ENCODE results near the gene DMAC2. TPM values are rescaled to one million over a fixed set of nuclear protein-coding genes. Genes with fewer than 3 reads are reported as not detected.

DMAC2 gene
- total RNA-seq, 1 experiment from 2014 or later: 77.6 TPM

DNA sequence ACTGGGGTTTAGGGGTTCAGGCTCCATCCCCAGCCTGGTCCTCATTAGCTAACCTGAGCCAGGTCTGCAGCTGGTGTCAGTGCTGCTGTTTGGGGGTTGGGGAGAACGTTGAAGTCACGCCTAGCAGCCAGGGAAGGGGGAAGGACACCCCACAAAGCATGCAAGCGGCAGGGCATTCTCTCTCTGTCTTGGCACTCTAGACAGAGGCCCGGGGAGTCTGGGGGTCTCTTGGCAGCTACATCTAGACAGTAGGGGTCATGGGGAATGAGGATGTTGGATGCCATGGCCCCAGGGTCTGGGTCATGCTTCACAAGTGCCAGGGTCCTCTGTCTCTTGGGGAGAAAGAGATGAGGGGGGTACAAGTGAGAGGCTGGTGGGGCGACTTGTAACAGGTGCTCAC, 5.9 kb upstream of the DMAC2 start (continued):
- no peak for TF ChIP-seq STAT6 (CRISPR knock-in tag; conservative IDR thresholded peaks at IDR 0.05; ENCODE audit: low read depth)

GRCh38 chr19:41443813-41444455, 4.2 kb upstream of the DMAC2 start:
- TF ChIP-seq MLX (CRISPR knock-in tag; IDR thresholded peaks at IDR 0.05) (no peak), ZNF416 (CRISPR knock-in tag; IDR thresholded peaks at IDR 0.05) (no peak), ZNF317 (CRISPR knock-in tag; IDR thresholded peaks at IDR 0.05; ENCODE audit: borderline replicate concordance, low read depth) (no peak), NFYB (CRISPR knock-in tag; conservative IDR thresholded peaks at IDR 0.05; ENCODE audit: low read depth) (no peak), ZNF219 (CRISPR knock-in tag; IDR thresholded peaks at IDR 0.05; ENCODE audit: borderline replicate concordance) (no peak), PRRX2 (CRISPR knock-in tag; IDR thresholded peaks at IDR 0.05) (no peak), ERG (CRISPR knock-in tag; IDR thresholded peaks at IDR 0.05) (no peak), NR1H2 (CRISPR knock-in tag; IDR thresholded peaks at IDR 0.05) (no peak), USF1 (CRISPR knock-in tag; IDR thresholded peaks at IDR 0.05) (no peak)
- DNase-seq (ENCODE audit: low spot score): no peak
- no peak overlapping the region for H3K4me3 Mint-ChIP-seq
- H3K27ac Mint-ChIP-seq: no peak overlapping the region
- ATAC-seq: no peak
- CTCF ChIA-PET: interaction anchor here (1.2 to 10.4 kb wide), 4 partner anchors 119 to 263 kb away, joined by 3 to 310 read pairs (median 6); no protein-coding TSS in a partner anchor
- peaks cover 45% of the 10 kb centered on the region for H3K27me3 Mint-ChIP-seq (ENCODE audit: low read depth)
- POLR2A ChIA-PET: no interaction called here
- no peaks in the 10 kb centered on the region for H3K36me3 Mint-ChIP-seq
- H3K9me3 Mint-ChIP-seq: no peaks in the 10 kb centered on the region
- peaks cover 8% of the 10 kb centered on the region; the same call in 1 of the 2 replicates for H3K4me1 Mint-ChIP-seq

DNA sequence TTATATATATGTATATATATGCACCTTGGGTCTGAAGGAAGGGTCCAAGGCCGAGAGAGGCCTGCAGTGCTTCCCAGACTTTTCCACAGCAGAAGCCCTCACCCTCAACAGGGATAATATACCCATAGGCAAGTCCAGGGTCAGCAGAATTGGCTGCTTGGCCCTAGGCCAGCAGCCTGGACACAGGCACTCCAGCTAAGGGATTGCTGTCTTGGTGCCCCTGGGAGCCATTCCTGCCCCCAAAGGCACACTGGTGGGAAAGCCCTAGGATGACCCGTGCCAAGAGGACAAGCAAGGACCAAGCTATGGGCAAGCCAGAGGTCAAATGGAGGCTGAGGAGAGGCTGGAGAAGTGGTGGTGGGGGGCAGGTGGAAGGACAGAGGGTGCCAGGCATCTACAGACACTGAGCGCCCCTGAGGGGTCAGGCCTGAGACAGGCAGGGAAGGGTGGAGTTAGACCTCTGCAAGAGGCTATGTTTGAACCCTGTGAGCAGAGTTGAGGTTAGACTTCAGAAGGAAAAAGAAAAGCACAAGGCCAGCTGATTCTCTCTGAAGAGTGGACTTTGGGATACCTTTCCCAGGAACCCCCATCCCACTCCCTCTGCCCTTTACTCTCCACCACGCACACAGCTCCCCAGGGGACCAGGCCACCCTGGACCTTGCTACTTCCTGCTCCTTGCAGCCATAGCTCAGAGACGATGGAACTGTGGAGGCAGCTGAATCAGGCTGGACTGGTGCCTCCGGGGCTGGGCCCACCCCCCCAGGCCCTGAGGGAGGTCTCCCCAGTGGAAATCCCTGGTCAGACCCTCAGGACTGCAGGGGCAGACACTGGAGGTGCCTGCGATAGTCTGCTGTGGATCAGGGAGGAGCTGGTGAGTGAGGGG, 3.0 kb upstream of the DMAC2 start, which contains the start of gene ERICH4:
Gene ERICH4, plus strand, starts transcription at position 684 of the 883 bp plus-strand sequence. Its CDS starts 14 bp downstream, at position 698.
- ATAC-seq: no peak
- no peak for DNase-seq (ENCODE audit: low spot score)
- no peak within 1 kb of the TSS for H3K4me3 Mint-ChIP-seq
- CTCF ChIA-PET: interaction anchor here (1.2 to 1.7 kb wide), 4 partner anchors 121 to 264 kb away, joined by 3 to 7 read pairs (median 5); no protein-coding TSS in a partner anchor
- peaks cover 36% of the 10 kb centered on the region for H3K27me3 Mint-ChIP-seq (ENCODE audit: low read depth)
- H3K4me1 Mint-ChIP-seq: peaks cover 13% of the 10 kb centered on the region
- no peak for TF ChIP-seq NFE2L1 (CRISPR knock-in tag; IDR thresholded peaks at IDR 0.05)
- no peak for TF ChIP-seq MXD4 (CRISPR knock-in tag; IDR thresholded peaks at IDR 0.05; ENCODE audit: borderline replicate concordance)
- TF ChIP-seq JAZF1 (CRISPR knock-in tag; IDR thresholded peaks at IDR 0.05): no peak
- TF ChIP-seq ATF1 (CRISPR knock-in tag; IDR thresholded peaks at IDR 0.05): no peak
- TF ChIP-seq, protein P1, sequence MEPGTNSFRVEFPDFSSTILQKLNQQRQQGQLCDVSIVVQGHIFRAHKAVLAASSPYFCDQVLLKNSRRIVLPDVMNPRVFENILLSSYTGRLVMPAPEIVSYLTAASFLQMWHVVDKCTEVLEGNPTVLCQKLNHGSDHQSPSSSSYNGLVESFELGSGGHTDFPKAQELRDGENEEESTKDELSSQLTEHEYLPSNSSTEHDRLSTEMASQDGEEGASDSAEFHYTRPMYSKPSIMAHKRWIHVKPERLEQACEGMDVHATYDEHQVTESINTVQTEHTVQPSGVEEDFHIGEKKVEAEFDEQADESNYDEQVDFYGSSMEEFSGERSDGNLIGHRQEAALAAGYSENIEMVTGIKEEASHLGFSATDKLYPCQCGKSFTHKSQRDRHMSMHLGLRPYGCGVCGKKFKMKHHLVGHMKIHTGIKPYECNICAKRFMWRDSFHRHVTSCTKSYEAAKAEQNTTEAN (CRISPR knock-in tag; IDR thresholded peaks at IDR 0.05): no peak
- TF ChIP-seq HMGA2 (CRISPR knock-in tag; IDR thresholded peaks at IDR 0.05): no peak
- TF ChIP-seq OVOL2 (CRISPR knock-in tag; IDR thresholded peaks at IDR 0.05; ENCODE audit: borderline replicate concordance): no peak
- TF ChIP-seq E2F4 (CRISPR knock-in tag; IDR thresholded peaks at IDR 0.05; ENCODE audit: borderline replicate concordance, low read depth): no peak
- TF ChIP-seq TEAD1 (CRISPR knock-in tag; IDR thresholded peaks at IDR 0.05): no peak
- TF ChIP-seq ETV6 (CRISPR knock-in tag; IDR thresholded peaks at IDR 0.05): no peak
- H3K9me3 Mint-ChIP-seq: no peaks in the 10 kb centered on the region
- H3K27ac Mint-ChIP-seq: no peak within 1 kb of the TSS
- H3K36me3 Mint-ChIP-seq: peaks cover 1% of the 10 kb centered on the region; the same call in 1 of the 2 replicates
- POLR2A ChIA-PET: no interaction called here
